HG03095 (cell line): ENCODE results near the gene SLC38A3.

ENCODE experiments used
- ATAC-seq: cut with Tn5 transposase; IDR thresholded peaks from one replicate; pipeline ENCODE4 v1.9.1; 2021; ENCODE audit warnings: moderate library complexity; ENCODE audit not compliant: unreplicated experiment

The SLC38A3 gene

DNA sequence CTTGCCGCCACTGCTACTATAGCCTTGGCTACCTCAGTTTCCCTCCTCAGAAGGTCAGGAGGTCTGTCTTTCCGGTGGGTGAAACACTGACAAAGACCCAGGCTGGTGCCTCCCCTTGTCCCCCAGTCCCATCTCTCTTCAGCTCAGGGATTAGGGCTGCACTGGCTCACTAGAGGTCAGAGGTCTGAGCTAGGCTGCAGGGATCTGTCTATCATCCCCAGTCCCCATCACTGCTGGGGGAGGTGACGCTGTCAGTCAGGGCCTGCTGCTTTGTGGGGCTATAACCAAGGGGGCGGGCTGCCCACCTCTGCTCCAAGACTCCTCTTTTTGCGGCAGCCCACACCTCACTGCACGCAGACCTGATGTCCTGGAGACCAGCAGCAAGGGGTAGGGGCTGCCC is 36.3 kb upstream of the SLC38A3 start:
- ATAC-seq = no peak

DNA sequence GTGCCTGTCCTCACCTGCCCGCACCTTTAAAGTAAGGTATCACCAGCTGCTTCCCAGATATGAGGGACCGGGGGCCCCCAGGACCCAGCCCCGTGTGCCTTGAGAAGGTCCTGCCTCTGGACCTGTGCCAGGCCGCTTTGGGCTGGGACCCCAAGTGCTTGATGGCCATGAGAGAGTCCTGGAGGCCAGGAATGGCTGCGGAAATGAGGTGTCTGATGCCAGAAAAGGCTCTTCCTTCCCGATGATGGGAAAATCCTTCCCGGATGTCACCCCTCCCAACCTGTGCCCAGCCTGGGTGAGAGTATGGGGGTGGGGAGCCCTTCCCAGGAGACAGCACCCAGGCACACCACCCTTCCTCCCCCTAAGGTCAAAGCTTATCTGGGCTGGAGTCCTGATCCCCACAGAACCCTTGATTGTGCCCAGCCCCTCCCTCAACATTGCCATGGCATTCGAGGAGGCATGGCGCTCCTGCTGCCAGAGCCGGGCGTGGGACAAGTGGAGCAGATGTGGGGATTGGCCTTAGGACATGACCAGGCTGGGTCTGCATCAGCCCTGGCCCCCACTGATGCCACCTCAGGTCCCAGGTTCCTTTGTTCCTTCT is 35.7 kb upstream of the SLC38A3 start:
- no peak for ATAC-seq

DNA sequence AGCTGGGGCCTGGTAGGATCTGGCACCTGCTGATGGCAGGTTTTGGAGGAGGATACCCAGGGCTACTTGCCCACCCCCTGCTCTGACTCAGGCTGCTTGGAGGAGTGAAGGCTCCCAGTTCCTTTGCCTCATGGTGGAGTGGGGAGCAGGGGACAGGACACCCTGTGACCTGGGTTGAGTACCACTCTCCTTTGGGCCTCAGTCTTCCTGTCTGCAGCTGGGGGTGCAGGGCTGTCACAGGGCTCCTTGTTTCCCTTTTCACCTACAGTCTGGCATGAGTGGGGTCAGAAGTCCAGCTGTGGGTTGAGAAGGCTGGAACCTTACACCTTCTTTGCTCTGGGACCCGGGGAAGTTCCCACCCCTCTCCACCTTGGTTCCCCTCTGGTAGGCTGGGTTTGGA is 35.2 kb upstream of the SLC38A3 start:
- no peak for ATAC-seq

DNA sequence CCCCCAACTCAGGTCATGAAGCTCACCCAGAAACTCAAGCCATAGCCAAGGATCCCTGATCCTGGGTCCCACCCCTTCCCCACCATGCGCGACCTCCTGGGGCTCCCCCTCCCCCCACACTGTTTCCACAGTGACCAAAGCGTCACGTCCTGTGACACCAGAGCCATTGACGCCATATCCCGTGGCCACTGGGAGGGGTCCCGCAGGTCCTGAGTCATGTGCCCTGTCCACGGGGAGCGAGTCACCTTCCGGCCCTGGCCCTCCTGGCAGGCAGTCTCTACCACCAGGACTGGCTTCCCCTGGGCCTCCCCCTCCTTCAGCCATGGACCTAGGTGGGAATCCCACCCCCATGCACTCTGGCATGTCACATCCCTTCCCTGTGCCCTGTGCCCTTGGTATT is 34.4 kb upstream of the SLC38A3 start:
- ATAC-seq = no peak

DNA sequence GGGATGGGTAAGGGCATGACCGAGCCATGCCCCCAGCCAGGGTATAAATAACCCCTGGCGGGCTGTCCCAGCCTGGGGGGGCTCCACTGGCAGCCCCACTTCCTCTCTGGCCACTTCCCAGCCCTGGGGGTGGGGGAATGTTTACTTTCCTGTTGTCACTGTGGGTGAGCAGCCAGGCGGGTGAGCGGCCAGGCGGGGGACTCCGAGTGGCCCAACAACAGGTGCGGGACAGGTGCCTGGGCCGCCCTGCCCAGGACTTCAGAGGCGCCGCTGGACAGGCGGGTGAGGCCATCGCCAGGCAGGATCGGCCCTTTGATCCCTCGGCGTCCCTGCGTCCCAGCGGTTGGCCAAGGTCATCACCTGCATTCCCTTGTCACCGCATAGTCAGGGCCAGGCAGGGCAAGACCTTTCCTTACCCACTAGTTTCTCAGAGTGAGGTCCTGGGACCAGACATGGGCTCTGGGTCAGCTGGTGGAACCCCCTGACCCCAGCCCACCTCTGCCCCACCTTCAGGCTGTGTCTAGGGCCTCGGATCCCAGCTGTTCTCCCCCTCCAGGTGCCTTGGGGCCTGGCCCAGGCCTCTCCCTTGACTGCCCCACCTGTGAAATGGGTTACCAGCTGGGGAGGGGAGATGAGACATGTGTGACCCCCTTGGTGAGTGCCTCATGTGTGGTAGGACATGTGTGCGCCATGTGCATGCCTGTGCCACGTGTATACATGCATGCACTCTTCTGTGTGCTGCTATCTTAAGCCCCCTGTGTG is 33.4 kb upstream of the SLC38A3 start:
- no peak for ATAC-seq

DNA sequence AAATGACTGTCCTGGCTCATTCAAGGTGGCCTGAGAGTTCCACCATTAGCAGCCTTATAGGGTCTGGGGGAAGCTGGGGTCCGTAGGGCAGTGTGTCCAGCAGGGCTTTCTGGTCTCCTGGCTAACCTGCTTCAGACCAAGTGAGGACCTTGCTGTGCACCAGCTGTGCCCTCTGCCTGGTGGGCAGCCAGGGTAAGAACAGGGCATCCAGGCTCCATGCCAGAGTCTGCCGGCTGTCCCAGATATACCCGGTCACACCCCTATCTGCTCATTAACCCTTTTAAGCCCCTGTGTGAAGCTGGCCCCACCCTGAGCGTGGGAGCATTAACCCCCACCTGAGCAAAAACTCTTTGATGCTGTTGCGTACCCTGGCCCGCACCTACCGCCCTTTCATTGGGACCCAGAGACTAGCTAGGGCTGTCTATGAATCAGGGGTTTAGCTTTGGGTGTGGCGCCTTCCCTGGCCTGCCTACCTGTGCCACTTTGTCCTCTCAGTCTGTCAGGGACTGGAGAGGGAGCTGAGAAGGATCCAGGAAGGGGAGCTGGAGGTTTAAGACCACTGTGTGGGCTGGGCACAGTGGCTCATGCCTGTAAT is 32.3 kb upstream of the SLC38A3 start:
- ATAC-seq = no peak

DNA sequence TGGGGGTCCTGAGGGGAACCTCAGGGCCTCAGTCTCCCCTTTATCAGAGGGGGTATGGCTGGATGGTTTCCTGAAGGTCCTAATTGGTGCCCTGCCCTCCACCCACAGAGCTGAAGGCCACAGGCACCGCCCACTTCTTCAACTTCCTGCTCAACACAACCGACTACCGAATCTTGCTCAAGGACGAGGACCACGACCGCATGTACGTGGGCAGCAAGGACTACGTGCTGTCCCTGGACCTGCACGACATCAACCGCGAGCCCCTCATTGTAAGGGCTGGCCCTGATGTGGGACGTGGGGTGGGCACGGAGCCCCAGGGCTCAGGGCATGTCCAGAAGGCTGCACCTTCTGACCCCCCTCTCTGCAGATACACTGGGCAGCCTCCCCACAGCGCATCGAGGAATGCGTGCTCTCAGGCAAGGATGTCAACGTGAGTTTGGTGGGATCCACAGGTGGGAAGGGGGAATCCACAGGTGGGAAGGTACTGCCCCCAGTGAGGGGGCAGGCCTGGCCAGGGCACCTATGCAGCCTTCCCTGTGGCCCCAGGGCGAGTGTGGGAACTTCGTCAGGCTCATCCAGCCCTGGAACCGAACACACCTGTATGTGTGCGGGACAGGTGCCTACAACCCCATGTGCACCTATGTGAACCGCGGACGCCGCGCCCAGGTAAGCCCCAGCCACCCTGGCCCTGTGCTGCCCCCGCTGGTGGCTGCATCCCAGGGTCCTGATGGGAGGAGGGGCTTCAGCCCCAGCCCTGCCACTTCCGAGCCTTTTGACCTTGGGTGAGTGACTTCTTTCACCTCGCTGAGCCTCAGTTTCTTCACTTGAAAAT is 31.2 kb upstream of the SLC38A3 start:
- no peak for ATAC-seq

DNA sequence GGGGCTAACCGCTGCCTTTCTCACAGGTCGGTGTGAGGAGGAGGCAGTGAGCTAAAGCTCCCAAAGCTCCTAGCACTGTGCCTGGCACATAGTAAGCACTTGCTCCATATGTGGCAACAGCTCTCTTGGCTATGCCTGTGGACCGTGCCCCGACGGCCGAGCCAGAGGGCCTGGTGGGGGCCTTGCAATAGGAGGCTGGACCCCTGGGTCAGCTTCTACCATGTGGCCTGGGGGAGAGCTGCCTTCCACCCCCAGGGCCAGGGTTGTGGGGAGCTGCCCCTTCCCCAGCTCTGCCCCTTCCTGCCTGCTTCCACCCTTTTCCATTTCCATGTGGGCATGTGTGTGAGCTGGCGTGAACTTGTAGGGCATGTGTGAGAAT is 30.6 kb upstream of the SLC38A3 start:
- no peak for ATAC-seq

DNA sequence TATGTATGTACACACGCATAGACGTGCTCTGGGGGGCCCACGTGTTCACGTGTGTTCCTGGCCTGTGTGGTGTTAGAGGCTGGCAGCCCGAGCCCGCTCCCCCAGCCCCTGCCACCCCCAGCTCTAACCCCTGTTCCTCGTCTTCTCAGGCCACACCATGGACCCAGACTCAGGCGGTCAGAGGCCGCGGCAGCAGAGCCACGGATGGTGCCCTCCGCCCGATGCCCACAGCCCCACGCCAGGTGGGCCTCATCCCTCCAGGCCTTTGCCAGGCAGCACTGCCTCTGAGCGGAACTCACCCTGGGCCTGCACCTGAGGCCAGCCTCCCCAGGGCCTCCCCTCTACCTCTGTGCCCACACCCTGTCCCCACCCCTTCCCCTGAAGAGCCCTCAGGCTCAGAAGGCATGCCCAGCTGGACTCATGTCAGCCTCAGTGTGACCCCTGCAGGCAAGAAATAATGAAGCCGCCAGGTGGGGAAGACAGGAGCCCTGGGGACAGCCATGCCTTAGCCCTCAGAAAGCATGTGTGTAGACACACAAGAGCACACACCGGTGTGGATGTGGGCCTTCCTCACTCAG is 30.0 kb upstream of the SLC38A3 start:
- ATAC-seq = no peak

DNA sequence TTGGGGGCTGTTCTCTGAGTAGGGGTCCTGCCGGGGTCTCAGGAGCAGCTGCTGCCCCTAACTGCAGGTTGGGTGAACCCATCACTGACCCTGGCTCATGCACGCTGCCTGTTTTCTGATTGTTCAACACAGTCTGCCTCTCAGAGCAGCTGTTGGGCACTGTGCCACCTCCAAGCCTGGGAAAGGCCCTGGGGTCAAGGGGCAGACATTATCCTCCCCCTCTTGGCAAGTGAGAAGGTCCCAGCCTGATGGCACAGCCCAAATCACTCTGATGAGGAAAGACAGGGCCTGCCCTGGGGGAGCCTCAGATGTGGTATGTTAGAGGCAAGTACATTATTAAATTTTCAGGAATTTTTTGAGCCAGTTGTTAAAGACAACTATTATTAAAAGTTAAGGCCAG is 27.7 kb upstream of the SLC38A3 start:
- no peak for ATAC-seq

DNA sequence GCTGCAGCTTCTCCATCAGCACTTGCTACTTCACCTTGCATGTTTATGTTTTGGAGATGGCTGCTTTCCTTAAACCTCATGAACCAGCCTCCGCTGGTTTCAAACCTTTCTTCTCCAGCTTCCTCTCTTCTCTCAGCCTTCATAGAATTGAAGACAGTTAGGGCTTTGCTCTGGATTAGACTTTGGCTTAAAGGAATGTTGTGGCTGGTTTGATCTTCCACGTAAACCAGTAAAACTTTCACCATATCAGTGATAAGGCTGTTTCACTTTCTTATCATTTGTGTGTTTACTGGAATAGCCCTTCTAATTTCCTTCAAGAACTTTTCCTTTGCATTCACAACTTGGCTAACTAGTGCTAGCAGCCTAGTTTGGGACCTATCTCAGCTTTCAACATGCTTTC is 25.4 kb upstream of the SLC38A3 start:
- ATAC-seq = no peak

DNA sequence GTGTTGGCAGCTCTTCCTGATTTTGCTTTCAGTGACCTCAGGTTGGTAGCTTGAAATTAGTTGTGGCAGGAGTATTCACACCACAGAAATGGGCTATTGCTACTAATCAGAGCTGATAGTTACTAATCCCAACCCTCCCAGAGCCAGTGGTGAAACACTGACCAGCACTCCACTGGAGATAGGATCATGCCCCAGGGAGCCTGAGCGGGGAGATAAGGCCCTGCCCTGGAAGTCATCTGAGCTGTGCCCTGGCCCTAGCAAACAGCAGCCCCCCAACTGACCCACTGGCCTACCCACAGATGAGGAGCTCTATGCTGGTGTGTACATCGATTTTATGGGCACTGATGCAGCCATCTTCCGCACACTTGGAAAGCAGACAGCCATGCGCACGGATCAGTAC is 23.1 kb upstream of the SLC38A3 start:
- ATAC-seq = no peak

DNA sequence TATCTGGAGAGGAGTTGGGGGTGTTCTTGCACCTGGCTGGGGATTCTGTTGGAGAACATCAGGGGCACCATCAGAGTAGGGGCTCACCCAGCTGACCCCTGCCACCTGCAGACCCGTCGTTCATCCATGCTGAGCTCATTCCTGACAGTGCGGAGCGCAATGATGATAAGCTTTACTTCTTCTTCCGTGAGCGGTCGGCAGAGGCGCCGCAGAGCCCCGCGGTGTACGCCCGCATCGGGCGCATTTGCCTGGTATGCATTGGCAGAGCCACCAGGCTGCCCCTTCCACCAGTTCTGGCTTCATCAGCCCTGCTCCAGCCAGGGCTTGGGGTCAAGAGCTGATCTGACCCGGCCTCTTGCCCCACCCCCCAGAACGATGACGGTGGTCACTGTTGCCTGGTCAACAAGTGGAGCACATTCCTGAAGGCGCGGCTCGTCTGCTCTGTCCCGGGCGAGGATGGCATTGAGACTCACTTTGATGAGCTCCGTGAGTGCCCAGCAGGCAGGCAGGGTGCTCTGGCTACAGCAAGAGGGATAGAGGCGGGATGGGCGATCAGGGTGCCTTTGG is 22.5 kb upstream of the SLC38A3 start:
- no peak for ATAC-seq

DNA sequence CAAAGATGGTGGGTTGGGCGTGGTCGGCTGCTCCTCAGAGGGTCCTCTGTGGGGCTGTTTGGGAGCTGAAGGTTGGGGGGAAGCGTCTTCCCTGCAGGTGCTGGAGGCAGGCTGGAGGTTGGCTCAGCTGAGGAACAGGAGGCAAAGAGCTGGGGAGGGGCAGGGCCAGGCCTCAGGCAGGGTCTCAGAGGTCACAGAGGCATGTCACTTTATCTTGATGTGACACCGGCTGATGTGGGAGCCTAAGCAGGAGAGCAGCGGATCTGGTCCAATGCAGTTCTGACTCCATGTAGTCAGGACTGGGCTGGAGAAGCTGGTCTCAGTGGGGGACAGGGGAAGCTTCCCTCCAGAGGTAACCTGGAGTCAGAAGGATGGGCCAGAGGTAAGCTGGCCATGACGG is 21.3 kb upstream of the SLC38A3 start:
- no peak for ATAC-seq

DNA sequence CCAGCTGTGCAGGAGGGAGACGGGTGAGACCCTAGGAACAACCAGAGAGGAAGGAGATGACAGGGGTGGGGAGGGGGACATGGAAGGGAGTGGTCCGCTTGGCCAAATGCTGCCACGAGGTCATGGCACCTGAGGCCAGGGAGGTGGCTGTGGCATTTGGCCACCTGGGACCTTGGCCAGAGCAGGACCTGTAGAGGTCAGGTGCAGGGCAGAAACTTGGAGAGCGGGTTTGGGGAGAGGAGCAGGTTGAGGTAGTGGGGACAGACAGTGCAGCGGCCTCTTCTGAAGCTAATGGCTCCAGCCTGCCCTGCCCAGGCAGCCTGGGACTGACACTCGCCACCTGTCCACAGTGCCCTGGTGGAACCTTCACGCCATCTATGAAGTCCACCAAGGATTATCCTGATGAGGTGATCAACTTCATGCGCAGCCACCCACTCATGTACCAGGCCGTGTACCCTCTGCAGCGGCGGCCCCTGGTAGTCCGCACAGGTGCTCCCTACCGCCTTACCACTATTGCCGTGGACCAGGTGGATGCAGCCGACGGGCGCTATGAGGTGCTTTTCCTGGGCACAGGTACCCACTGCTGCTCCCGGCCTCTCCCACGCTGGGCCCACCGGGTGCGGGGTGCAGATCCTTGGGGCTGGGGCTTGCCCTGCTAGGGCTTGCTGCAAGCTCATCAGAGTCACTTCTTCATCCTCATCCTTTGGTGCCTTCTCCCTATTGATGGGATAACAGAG is 20.7 kb upstream of the SLC38A3 start:
- no peak for ATAC-seq

DNA sequence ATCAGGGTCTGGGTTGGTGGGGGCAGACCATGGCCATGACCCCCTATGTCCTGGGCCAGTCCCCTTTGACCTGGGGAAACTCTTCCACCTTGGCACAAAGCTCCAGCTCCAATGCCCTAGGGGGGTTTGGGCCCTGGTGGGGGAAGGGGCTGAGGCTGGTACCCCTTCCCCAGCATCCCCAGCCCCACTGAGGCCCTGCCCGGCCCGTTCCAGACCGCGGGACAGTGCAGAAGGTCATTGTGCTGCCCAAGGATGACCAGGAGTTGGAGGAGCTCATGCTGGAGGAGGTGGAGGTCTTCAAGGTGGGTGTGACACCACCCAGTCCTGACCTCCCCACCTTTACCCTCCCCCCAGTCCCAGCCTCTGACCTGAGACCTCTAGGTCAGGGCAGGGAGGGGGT is 19.8 kb upstream of the SLC38A3 start:
- ATAC-seq = no peak

DNA sequence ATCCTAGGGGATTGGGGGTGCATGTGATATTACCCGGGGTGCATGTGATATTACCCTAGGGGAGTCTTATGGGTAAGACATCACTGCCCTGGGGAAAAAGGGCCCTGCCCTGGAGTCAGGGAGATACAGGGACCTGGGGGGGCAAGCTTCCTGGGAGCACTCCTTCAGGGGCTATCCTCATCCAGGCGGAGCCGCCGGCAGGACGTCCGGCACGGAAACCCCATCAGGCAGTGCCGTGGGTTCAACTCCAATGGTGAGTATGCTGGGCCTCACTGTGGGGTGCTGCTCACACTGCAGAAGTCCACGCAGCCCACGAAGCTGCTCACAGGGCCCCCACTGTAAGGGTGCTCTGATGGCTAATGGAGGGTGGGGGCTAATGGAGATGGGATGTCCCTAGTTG is 19.0 kb upstream of the SLC38A3 start:
- no peak for ATAC-seq

DNA sequence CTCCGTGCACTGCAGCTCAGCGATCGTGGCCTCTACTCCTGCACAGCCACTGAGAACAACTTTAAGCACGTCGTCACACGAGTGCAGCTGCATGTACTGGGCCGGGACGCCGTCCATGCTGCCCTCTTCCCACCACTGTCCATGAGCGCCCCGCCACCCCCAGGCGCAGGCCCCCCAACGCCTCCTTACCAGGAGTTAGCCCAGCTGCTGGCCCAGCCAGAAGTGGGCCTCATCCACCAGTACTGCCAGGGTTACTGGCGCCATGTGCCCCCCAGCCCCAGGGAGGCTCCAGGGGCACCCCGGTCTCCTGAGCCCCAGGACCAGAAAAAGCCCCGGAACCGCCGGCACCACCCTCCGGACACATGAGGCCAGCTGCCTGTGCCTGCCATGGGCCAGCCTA is 17.3 kb upstream of the SLC38A3 start:
- no peak for ATAC-seq

DNA sequence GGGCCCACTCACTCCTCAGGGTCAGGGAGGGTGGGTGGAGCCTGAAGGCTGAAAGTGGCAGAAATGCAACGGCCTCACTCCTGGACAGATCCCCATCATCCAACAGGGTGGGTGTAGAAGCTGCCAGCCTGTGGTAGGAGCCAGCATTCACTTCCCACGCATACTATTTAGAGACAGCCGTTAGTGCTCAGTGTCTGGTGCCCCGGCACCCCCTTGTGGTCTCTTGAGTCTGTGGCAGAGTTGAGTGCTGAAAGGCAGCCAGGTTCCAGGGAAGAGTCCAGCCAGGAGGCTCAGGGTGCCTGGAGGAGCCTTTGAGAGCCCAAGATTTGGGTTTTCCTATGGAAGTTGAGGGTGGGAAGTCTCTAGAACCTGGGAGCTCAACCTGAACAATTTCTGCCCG is 15.8 kb upstream of the SLC38A3 start:
- no peak for ATAC-seq

DNA sequence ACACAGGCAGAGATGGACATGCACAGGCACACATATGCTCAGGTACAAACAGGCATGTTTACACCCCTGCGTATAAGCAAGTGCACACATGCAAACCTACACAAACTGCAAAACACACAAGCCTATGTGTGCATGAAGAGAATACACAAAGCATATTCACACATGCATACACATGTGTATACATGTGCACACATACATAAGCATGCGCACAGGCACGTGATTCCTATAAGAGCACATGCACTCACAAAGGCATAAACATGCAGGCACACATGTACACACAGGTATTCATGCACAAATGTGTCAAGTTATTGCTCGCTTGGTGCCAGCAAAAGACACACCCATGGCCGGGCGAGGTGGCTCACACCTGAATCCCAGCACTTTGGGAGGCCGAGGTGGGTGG is 15.1 kb upstream of the SLC38A3 start:
- ATAC-seq = no peak
